ENCODE results near the gene DHRS3.

DNA sequence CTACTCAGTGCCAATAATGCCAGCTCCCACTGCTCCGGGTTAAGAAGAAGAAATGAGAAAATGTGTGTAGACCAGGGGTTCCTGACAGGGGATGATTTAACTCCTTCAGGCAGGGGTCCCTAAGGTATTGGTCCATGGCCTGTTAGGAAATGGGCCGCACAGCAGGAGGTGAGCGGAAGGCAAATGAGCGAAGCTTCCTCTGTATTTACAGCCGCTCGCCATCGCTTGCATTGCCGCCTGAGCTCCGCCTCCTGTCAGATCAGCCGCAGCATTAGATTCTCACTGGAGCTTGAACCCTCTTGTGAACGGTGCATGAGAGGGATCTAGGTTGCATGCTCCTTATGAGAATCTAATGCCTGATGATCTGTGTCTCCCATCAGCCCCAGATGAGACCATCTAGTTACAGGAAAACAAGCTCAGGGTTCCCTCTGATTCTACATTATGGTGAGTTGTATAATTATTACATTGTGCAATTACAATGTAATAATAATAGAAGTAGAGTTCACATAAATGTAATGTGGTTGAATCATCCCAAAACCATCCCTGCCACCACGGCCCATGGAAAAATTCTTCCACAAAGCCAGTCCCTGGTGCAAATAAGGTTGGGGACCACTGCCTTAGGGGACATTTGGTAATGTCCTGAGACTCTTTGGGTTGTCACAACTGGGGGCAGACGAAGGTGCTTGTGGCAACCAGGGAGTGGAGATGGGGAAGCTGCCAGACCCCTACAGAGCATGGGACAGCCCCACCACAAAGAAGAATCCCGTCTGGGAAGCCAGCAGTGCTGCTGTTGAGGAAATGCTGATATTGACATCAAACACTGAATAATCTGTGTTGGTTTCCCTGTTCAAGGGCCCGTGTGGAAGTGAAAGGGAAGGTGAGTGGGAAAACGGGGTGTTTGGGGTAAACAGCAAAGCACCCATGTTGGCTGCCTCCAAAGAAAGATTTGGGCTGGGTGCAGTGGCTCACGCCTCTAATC lies 60.8 kb downstream of the DHRS3 start:
- TF ChIP-seq, protein P1, sequence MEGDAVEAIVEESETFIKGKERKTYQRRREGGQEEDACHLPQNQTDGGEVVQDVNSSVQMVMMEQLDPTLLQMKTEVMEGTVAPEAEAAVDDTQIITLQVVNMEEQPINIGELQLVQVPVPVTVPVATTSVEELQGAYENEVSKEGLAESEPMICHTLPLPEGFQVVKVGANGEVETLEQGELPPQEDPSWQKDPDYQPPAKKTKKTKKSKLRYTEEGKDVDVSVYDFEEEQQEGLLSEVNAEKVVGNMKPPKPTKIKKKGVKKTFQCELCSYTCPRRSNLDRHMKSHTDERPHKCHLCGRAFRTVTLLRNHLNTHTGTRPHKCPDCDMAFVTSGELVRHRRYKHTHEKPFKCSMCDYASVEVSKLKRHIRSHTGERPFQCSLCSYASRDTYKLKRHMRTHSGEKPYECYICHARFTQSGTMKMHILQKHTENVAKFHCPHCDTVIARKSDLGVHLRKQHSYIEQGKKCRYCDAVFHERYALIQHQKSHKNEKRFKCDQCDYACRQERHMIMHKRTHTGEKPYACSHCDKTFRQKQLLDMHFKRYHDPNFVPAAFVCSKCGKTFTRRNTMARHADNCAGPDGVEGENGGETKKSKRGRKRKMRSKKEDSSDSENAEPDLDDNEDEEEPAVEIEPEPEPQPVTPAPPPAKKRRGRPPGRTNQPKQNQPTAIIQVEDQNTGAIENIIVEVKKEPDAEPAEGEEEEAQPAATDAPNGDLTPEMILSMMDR (IDR thresholded peaks at IDR 0.05 in 8 of 11, conservative IDR thresholded peaks at IDR 0.05 in 3 of 11), result no peak
- TF ChIP-seq POLR2AphosphoS5 (IDR thresholded peaks at IDR 0.05), result no peak

All from spleen (tissue), 7 donors.